Measurements from ENCODE around the gene PCDHA1.

The PCDHA1 gene

DNA sequence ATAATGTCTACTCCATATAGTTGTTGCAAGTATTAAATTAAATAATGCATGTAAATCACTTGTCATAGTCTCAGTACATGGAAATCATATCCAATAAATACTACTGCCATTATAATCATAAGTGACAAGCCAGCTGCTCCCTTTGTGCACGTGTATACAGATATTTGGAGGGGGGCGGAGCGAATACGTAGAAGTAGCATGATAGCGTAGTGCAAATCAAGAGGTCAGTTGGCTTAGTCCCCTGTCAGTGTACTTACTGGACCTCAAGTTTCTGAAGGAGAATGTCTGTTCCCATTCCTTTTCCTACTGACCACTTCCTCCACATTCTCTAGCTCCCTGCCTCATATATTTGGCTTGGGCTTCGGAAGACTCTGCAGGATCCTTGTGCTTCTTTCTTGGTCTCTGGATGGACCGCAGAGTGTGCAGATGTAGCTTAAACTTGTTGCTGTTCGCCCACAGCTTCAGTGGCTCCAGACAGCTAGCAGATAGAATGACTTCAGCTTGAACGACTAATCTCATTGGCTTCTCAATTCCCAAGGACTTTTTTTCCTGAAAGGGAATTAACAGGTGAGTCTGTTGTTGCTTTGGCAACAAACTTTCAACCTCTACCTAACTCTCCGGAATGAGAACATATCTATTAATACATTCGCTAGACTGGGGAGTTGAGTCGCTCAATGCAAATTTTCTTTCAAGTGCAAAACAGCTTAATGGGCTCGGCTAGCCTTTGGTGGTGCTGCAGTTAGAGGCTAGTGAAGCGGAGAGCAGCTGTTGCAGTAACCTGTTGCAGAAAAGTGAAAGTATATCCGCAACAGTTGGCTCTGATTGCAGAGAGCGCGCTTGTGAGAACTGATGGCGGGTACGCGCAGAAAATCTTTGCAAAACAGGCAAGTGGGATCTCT, 264.9 kb downstream of the PCDHA1 start, which contains the start of gene PCDHB1:
TSS of gene PCDHB1 (plus strand) at position 753 of the 899 bp plus-strand sequence. CDS start at position 850, 97 bp downstream.
- Histone ChIP-seq H3K27me3 (ENCODE audit: insufficient read depth, poor library complexity, severe bottlenecking) (peaks cover 2% of the 10 kb centered on the region), H3K4me3 (replicated peaks; ENCODE audit: insufficient read depth, low read length) (no peak within 1 kb of the TSS), H3K27ac (replicated peaks) (no peak within 1 kb of the TSS)
- DNase-seq (ENCODE audit: low read depth in 1 of 2, low spot score in 1 of 2), result no peak
- TF ChIP-seq, protein P1, sequence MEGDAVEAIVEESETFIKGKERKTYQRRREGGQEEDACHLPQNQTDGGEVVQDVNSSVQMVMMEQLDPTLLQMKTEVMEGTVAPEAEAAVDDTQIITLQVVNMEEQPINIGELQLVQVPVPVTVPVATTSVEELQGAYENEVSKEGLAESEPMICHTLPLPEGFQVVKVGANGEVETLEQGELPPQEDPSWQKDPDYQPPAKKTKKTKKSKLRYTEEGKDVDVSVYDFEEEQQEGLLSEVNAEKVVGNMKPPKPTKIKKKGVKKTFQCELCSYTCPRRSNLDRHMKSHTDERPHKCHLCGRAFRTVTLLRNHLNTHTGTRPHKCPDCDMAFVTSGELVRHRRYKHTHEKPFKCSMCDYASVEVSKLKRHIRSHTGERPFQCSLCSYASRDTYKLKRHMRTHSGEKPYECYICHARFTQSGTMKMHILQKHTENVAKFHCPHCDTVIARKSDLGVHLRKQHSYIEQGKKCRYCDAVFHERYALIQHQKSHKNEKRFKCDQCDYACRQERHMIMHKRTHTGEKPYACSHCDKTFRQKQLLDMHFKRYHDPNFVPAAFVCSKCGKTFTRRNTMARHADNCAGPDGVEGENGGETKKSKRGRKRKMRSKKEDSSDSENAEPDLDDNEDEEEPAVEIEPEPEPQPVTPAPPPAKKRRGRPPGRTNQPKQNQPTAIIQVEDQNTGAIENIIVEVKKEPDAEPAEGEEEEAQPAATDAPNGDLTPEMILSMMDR (IDR thresholded peaks at IDR 0.05; ENCODE audit: insufficient read depth, low read length), result no peak
- TF ChIP-seq GABPA (IDR thresholded peaks at IDR 0.05; ENCODE audit: low read depth), result no peak
- TF ChIP-seq SPI1 (IDR thresholded peaks at IDR 0.05; ENCODE audit: borderline replicate concordance, low read depth), result no peak
- TF ChIP-seq, protein P2, sequence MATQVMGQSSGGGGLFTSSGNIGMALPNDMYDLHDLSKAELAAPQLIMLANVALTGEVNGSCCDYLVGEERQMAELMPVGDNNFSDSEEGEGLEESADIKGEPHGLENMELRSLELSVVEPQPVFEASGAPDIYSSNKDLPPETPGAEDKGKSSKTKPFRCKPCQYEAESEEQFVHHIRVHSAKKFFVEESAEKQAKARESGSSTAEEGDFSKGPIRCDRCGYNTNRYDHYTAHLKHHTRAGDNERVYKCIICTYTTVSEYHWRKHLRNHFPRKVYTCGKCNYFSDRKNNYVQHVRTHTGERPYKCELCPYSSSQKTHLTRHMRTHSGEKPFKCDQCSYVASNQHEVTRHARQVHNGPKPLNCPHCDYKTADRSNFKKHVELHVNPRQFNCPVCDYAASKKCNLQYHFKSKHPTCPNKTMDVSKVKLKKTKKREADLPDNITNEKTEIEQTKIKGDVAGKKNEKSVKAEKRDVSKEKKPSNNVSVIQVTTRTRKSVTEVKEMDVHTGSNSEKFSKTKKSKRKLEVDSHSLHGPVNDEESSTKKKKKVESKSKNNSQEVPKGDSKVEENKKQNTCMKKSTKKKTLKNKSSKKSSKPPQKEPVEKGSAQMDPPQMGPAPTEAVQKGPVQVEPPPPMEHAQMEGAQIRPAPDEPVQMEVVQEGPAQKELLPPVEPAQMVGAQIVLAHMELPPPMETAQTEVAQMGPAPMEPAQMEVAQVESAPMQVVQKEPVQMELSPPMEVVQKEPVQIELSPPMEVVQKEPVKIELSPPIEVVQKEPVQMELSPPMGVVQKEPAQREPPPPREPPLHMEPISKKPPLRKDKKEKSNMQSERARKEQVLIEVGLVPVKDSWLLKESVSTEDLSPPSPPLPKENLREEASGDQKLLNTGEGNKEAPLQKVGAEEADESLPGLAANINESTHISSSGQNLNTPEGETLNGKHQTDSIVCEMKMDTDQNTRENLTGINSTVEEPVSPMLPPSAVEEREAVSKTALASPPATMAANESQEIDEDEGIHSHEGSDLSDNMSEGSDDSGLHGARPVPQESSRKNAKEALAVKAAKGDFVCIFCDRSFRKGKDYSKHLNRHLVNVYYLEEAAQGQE (IDR thresholded peaks at IDR 0.05; ENCODE audit: insufficient replicate concordance, low read depth), result no peak
- TF ChIP-seq POLR2AphosphoS5 (IDR thresholded peaks at IDR 0.05; ENCODE audit: low read depth), result no peak

DNA sequence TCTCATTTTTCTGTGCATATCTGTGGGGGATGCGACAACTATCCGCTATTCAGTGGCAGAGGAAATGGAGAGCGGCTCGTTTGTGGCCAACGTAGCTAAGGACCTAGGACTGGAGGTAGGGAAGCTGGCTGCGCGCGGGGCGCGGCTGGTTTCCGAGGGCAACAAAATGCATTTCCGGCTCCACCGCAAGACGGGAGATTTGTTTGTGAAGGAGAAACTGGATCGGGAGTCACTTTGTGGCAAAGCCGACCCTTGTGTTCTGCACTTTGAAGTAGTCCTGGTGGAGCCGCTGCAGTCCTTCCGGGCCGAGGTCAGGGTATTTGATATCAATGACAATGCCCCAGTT, 265.6 kb downstream of the PCDHA1 start:
- Histone ChIP-seq H3K27me3 (ENCODE audit: insufficient read depth, poor library complexity, severe bottlenecking) (peaks cover 2% of the 10 kb centered on the region), H3K4me3 (replicated peaks; ENCODE audit: insufficient read depth, low read length) (no peak overlapping the region), H3K27ac (replicated peaks) (no peak overlapping the region)
- DNase-seq (ENCODE audit: low read depth in 1 of 2, low spot score in 1 of 2), result no peak
- TF ChIP-seq POLR2AphosphoS5 (IDR thresholded peaks at IDR 0.05; ENCODE audit: low read depth) (no peak), GABPA (IDR thresholded peaks at IDR 0.05; ENCODE audit: low read depth) (no peak), SPI1 (IDR thresholded peaks at IDR 0.05; ENCODE audit: borderline replicate concordance, low read depth) (no peak)
- TF ChIP-seq, protein P2 (IDR thresholded peaks at IDR 0.05; ENCODE audit: insufficient replicate concordance, low read depth), result no peak
- TF ChIP-seq, protein P1 (IDR thresholded peaks at IDR 0.05; ENCODE audit: insufficient read depth, low read length), result no peak

Measured in HL-60 (cell line).